ENCODE results near the gene PHAF1. TPM values are rescaled to one million over a fixed set of nuclear protein-coding genes. Genes with fewer than 3 reads are reported as not detected.

Gene PHAF1
- 14.2 TPM for total RNA-seq

DNA sequence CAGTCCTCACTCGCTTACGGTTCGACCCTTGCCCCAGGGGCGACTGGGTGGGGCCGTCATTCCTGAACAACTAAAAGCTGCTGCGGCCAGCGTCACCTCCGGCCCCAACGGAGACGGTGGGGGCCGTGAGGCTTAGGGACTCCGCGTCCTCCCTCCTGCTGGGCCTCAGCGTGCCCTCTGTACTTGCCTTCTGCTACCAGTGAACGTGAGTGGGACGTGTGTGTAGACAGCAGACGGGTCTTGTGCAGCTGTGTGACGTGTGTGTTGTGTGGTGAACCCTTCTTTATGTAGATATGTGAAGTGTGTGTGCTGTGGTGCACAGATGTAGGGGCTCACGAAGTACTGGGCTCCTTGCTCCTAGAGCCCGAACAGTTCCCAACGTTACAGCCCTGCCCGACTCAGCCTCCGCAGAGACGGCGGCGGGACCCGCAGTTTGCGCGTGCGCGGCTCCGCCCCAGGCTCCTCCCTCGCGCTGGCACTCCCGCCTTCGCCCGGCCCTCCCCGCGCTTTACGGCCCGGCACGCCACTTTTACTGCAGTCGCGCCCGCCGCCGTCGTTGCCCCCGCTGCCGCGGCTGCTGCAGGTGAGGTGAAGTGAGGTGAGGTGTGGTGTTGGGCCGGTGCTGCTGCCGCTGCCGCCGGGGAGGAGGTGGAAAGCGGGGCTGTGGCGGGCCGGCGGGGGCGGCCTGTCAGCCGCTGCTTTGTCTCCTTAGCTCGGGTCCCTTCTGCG is at the start of gene PHAF1:
Gene PHAF1, plus strand, starts transcription at position 535 of the 729 bp plus-strand sequence. CDS start 235 bp downstream, outside the sequence.
- DNase-seq (ENCODE audit: low spot score) = peak; percentile 95

GRCh38 chr16:67063008-67063407 is 46.7 kb upstream of the PHAF1 start:
- no peak for DNase-seq (ENCODE audit: low spot score)

GRCh38 chr16:67068212-67068753 is 41.5 kb upstream of the PHAF1 start:
- no peak for DNase-seq (ENCODE audit: low spot score)

- no peak for DNase-seq (ENCODE audit: low spot score)
Measured at GRCh38 chr16:67071476-67072048, 38.2 kb upstream of the PHAF1 start.

DNA sequence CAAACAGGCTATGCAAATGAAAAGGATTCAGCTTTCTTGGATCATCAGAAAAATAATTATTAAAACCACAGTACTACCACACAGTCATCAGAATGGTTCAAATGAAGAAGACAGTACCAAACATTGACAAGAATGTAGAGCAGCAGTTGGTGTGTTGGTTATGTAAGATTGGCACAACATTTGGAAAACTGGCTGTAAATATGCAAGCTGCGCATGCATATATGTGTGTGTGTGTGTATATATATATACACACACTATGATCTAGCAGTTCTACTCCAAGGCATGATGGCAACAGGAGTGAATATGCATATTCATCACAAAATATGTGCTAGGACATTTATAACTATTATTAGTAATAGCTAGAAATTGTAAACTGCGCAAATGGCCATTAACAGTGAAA is 34.4 kb upstream of the PHAF1 start:
- no peak for DNase-seq (ENCODE audit: low spot score)

GRCh38 chr16:67077871-67078270 is 31.9 kb upstream of the PHAF1 start:
- DNase-seq (ENCODE audit: low spot score) = no peak

GRCh38 chr16:67082100-67082499 is 27.6 kb upstream of the PHAF1 start:
- no peak for DNase-seq (ENCODE audit: low spot score)

GRCh38 chr16:67082891-67083290 is 26.9 kb upstream of the PHAF1 start:
- DNase-seq (ENCODE audit: low spot score) = no peak

DNA sequence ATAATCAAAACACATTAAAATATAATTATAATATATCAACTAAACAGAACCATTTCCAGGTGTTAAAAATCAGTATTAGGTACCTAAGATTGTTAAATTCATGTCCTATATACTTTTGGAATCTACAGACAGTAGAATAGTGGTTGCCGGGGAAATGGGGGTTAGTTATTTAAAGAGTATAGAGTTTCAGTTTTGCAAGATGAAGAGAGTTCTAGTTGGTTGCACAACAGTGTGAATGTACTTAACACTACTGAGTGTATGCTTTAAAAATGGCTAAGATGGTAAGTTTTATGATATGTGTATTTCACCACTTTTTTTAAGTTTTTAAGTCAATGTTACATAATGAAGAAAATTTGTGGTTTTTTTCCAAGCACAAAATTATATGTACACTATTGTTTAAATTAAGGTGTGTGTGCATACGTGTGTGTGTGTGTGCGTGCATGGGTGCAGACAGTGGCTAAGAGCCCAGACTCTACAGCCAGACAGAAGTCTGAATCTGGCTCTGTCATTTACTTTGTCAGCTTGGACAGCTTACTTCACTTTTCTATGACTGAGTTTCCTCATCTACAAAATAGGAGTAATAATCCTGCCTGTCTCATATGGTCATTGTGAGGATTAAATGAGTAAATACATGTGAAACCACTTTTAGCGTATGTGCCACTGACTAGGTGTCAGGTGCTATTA is 25.3 kb upstream of the PHAF1 start:
- no peak for DNase-seq (ENCODE audit: low spot score)

- DNase-seq (ENCODE audit: low spot score) = no peak
Measured at GRCh38 chr16:67086822-67087221, 22.9 kb upstream of the PHAF1 start.

DNA sequence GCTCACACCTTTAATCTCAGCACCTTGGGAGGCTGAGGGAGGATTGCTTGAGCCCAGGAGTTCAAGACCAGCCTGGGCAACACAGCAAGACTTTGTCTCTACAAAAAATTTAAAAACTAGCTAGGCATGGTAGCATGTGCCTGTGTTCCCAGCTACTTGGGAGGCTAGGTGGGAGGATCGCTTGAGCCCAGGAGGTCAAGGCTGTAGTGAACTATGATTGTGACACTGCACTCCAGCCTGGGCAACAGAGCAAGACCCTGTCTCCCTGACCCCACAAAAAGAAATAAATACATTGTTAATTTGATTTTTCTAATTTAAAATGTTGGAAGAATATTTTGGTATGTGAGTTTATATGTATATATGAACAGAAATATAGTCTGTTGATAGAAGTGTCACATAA is 22.4 kb upstream of the PHAF1 start:
- no peak for DNase-seq (ENCODE audit: low spot score)

- DNase-seq (ENCODE audit: low spot score) = no peak
Measured at GRCh38 chr16:67087803-67088202, 21.9 kb upstream of the PHAF1 start.

DNA sequence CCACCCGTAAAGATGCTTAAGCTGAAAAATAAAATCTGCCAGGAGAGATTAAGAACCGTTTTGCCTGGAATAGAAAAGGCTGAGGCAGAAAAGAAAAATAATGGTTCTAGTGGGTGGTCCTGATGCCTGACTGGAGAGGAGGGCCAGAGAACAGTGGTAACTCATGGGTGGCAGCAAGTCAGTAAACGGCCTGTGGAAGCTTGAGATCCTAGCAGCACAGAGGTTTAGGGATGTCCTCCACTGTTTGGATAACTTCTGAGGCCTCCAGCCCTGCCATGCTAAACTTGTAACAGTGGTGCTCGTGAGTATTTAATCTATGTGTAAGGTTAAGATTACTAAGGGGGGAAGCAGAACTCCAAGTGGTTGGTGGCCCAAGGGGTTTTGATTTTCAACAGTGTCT is 21.2 kb upstream of the PHAF1 start:
- no peak for DNase-seq (ENCODE audit: low spot score)

GRCh38 chr16:67089101-67089500 is 20.6 kb upstream of the PHAF1 start:
- DNase-seq (ENCODE audit: low spot score) = no peak

- DNase-seq (ENCODE audit: low spot score) = no peak
Measured at GRCh38 chr16:67091906-67092566, 17.7 kb upstream of the PHAF1 start.

DNA sequence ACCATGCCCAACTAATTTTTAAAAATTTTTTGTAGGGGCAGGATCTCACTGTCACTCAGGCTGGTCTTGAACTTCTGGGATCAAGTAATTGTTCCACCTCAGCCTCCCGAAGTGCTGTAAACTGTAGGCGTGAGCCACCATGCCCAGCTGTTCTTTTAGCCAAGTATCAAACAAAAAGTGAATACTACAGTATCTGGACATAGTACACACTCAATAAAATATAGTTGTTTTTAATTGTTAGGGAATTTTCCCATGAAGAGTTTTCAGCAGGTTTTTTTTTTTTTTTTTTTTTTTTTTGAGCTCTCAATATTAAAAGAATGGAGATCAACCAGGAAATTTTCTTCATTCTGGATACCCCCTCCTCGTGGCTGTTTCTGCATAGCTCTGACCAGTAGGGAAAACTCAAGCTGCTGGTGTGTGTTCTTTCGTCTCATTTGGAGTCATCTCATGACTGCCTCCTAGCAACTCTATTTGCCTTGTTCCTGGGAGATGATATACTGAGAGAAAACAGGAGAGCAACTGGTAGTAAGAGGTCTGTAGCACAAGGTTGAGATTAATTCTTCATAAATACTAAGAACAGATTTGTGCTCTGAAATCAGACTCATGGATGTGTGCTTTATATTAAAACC is 16.5 kb upstream of the PHAF1 start:
- no peak for DNase-seq (ENCODE audit: low spot score)

DNA sequence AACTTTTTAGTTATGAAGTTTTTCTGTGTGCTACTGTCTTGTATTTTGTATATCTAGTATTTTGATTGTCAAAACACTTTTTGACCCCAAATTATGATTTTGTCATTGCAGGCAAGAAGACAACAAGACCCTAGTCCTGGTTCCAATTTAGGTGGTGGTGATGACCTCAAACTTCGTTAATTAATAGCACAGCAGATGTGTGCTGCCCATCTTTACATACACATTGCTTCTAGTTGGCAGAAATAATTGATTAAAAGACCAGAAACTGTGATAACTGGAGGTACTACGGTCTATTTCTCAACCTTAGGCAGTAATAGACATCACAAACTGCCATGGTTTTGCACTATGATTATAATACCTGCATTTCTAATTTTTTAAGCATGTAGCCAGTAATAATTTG is 11.1 kb upstream of the PHAF1 start:
- no peak for DNase-seq (ENCODE audit: low spot score)

DNA sequence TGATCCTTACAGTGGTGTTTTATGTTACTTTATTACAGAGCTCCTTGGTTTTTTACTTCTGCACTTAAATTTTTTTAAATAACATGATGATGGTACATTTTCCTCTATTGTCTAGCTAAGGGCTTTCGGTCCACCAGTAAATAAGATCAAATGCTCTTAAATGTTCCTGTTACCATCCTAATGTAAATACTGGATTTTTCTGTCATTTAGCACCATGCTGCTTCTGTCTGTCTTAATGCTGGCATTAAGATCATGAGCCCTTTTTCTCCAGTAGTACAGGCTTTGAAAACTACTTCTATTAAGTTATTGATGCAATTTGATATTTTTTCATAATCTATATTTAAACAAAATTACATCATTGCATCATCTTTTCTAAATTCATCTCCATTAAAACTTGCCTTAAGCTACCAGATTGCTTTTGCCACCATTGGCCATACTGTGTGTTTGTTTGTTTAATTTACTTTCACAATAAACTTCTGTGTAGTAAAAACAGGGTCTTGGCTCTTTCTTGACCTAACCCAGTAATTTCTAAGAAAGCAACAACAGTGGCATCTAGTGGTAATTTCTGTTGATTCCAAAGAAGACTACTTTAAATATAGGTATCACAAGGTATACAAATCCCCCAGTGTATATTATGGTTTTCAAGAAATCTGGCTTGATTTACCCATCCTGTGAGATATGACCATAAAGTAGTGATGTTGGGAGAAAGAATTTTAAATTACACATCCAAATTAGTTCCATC is 9.0 kb upstream of the PHAF1 start:
- no peak for DNase-seq (ENCODE audit: low spot score)

GRCh38 chr16:67101311-67102082 is 8.2 kb upstream of the PHAF1 start:
- DNase-seq (ENCODE audit: low spot score) = no peak

- DNase-seq (ENCODE audit: low spot score) = no peak
Measured at GRCh38 chr16:67104061-67104460, 5.7 kb upstream of the PHAF1 start.
